ENCODE results near the gene NANOS3.

NANOS3 gene

DNA sequence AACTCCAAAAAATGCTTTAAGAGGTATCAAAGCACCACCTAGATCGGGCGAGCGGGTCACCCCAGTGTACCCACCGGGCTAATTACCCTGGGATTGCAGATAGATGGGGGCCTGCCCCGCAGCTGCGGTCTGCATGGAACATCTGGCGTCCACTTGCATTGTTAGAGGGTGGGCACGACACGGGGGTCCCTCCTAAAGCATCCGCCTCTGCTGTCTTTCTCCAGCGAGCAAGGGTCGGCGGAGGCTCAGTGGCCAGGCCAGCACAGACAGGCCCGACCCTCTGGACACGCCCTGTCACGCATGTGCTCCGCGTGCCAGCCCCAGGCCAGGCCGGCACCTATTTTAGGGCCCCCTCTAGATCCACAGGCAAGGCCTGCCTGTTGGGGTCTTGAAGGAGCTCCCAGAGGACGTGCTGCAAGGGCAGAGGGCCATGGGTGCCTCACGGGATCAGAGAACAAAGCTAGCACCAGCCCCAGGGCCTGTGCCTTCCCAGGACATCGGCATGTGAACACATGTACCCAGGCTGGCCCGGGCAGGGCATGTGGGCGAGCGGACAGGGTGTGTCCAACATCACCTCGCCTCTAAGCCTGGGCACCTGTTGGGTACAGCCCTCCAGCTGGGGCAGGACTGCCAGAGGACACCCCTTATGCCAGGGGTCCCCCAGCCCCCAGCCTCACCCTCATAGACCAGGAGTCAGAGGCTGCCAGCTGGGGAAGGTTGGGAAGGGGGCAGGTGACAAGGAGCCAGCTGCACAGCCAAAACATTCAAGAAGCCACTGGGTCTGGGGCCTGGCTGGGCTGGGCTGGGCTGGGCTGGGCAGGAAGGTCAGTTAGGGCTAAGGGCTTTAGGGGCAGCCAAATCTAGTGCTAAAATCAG, 35.6 kb upstream of the NANOS3 start:
- H3K27me3 ChIP-seq (ENCODE audit: insufficient read depth, insufficient read length): no peaks in the 10 kb centered on the region
- H3K36me3 ChIP-seq (ENCODE audit: insufficient read depth, insufficient read length, low read length): peaks cover 49% of the 10 kb centered on the region
- peaks cover 40% of the 10 kb centered on the region for H3K4me1 ChIP-seq (ENCODE audit: insufficient read depth, insufficient read length)
- TF ChIP-seq SUZ12 (IDR thresholded peaks at IDR 0.05; ENCODE audit: extremely low read depth, insufficient read depth, insufficient read length): no peak
- no peak for TF ChIP-seq ZNF274 (IDR thresholded peaks at IDR 0.05; ENCODE audit: low read depth, low read length)
- TF ChIP-seq YY1 (IDR thresholded peaks at IDR 0.05; ENCODE audit: insufficient read depth, insufficient read length): no peak
- peak overlapping the region; percentile 80 for H3K4me3 ChIP-seq (ENCODE audit: insufficient read length, low read depth)
- DNase-seq (ENCODE audit: low read depth, low spot score): no peak
- H3K9ac ChIP-seq (ENCODE audit: insufficient read length, low read depth): peak overlapping the region; percentile 93
- H3K9me3 ChIP-seq (ENCODE audit: insufficient read depth, low read length): no peaks in the 10 kb centered on the region

DNA sequence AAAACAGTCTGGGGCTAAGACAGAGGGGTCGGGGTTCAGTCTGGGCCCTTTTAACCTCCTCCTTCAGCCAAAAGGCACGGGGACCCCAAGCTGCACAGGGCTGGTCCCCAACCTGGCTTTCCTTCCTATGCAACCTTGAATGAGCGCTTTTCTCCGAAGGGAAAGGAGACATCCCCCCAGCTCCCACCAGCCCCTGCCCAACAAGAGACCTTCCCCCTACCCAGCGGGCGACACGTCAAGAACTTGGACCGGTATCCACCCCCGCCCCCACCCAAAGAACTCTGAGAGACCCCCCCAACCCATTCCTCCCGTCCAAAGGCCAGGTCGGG, 35.0 kb upstream of the NANOS3 start:
- Histone ChIP-seq H3K27me3 (ENCODE audit: insufficient read depth, insufficient read length) (no peaks in the 10 kb centered on the region), H3K9ac (ENCODE audit: insufficient read length, low read depth) (peak overlapping the region; percentile 93), H3K9me3 (ENCODE audit: insufficient read depth, low read length) (no peaks in the 10 kb centered on the region), H3K4me1 (ENCODE audit: insufficient read depth, insufficient read length) (peaks cover 43% of the 10 kb centered on the region), H3K4me3 (ENCODE audit: insufficient read length, low read depth) (peak overlapping the region; percentile 80), H3K36me3 (ENCODE audit: insufficient read depth, insufficient read length, low read length) (peaks cover 43% of the 10 kb centered on the region)
- no peak for DNase-seq (ENCODE audit: low read depth, low spot score)
- TF ChIP-seq ZNF274 (IDR thresholded peaks at IDR 0.05; ENCODE audit: low read depth, low read length) (no peak), SUZ12 (IDR thresholded peaks at IDR 0.05; ENCODE audit: extremely low read depth, insufficient read depth, insufficient read length) (no peak), YY1 (IDR thresholded peaks at IDR 0.05; ENCODE audit: insufficient read depth, insufficient read length) (no peak)

DNA sequence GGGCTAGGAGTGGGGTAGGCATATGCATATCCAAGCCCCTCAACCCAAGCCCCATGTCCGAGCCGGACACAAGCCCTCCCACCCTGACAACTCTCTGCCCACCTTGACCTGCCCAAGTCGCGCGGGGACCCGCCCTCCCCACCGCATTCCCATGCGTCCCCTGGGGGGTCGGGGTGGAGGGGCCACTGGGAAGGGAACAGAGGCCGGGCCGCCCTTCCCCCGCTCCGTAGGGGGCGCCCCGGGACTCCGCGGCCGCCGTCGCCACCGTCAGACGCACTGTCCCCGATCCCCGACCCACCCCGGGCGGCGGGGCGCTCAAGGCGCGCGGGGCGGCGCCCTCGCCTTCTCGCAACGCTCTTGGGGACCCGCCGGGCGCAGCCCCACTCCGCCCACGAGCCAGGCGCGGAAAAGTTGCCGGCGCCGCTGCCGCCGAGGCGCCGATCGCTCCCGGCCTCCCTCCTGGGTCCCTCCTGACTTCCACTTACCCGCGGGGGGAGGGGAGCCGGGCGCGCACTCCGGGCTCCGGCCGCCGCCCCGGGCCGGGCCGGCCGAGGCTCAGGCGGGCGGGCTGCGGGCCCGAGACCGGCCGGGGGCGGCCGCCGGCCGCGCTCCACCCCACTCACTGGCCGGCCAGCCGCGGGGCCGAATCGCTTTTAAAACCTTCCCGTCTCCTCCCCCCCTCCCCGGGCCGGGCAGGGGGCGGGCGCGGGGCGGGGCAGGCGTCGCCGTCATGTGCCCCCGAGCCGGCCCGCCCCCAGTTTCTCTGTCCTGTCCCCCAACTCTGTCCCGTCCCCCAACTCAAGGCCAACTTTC, 34.4 kb upstream of the NANOS3 start:
- no peak for DNase-seq (ENCODE audit: low read depth, low spot score)
- Histone ChIP-seq H3K27me3 (ENCODE audit: insufficient read depth, insufficient read length) (no peaks in the 10 kb centered on the region), H3K36me3 (ENCODE audit: insufficient read depth, insufficient read length, low read length) (peaks cover 37% of the 10 kb centered on the region), H3K9me3 (ENCODE audit: insufficient read depth, low read length) (no peaks in the 10 kb centered on the region), H3K4me3 (ENCODE audit: insufficient read length, low read depth) (peak overlapping the region; percentile 80), H3K9ac (ENCODE audit: insufficient read length, low read depth) (peak overlapping the region; percentile 93), H3K4me1 (ENCODE audit: insufficient read depth, insufficient read length) (peaks cover 44% of the 10 kb centered on the region)
- no peak for TF ChIP-seq ZNF274 (IDR thresholded peaks at IDR 0.05; ENCODE audit: low read depth, low read length)
- TF ChIP-seq SUZ12 (IDR thresholded peaks at IDR 0.05; ENCODE audit: extremely low read depth, insufficient read depth, insufficient read length): no peak

DNA sequence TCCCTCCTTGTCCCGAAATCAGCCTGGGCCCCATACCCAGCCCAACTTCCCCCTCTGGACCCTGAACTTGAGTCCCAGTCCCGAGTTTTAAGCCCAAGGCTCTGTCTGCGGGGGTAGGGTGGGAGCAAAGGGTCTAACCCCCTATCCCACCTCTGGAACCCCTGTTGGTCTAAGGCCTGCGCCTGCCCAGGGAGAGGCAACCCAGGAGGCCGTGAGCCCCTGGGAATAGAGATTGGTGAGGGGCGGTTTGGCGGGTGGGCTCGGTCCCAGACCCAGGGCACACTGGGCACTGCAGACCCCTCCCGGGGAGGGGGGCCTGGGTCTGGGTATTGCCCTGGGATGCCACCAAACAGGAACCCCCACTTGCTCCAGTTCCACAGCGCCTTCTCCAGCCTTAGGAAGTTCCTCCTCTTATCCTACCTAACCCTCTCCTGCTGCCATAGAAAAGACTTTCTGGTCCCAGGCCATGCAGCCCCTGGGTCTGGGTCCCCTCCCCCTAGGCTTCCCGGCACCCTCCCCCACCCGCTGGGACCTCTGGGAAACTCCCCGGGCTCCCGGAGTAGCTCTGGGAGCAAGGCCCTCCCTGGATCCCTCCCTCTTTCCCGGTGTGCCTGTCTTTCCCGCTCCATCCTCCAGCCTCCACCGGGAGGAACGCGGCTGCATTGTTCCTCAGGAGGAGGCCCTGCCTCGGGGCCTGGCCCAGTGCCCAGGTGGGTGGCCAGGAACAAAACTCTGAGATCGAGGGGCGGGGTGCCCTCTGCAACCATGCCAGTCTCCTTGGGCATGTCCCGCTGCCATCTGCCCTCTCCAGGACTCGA, 33.6 kb upstream of the NANOS3 start:
- DNase-seq (ENCODE audit: low read depth, low spot score): no peak
- Histone ChIP-seq H3K9me3 (ENCODE audit: insufficient read depth, low read length) (no peaks in the 10 kb centered on the region), H3K4me1 (ENCODE audit: insufficient read depth, insufficient read length) (peaks cover 42% of the 10 kb centered on the region), H3K4me3 (ENCODE audit: insufficient read length, low read depth) (peak overlapping the region; percentile 80), H3K36me3 (ENCODE audit: insufficient read depth, insufficient read length, low read length) (peaks cover 33% of the 10 kb centered on the region), H3K9ac (ENCODE audit: insufficient read length, low read depth) (peak overlapping the region; percentile 93), H3K27me3 (ENCODE audit: insufficient read depth, insufficient read length) (no peaks in the 10 kb centered on the region)
- TF ChIP-seq ZNF274 (IDR thresholded peaks at IDR 0.05; ENCODE audit: low read depth, low read length) (no peak), YY1 (IDR thresholded peaks at IDR 0.05; ENCODE audit: insufficient read depth, insufficient read length) (no peak), SUZ12 (IDR thresholded peaks at IDR 0.05; ENCODE audit: extremely low read depth, insufficient read depth, insufficient read length) (no peak)

DNA sequence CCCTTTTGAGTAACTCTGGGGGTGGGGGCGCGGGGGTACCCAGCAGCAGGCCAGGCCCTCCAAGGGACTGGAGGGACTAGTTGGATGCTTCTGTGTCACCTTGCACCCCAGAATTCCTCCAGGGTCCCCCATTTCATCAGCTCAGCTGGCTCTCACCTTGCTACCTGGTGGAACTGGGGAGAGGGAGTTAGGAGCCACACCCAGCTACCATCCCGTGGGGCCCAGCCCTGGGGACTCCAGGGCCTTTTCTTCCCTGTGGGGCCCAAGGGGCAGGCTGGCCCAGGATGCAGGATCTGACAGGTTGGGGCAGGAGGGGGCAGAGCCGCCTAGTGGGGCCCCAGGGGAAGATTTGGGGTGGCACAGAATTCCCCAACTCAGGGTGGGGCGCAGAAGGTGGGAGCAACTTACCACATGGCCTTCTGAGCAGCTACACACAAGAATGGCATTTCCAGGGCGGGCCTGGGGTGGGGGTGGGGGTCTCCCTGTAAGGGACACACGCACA, 32.8 kb upstream of the NANOS3 start:
- H3K9me3 ChIP-seq (ENCODE audit: insufficient read depth, low read length): no peaks in the 10 kb centered on the region
- TF ChIP-seq YY1 (IDR thresholded peaks at IDR 0.05; ENCODE audit: insufficient read depth, insufficient read length): no peak
- no peak for TF ChIP-seq ZNF274 (IDR thresholded peaks at IDR 0.05; ENCODE audit: low read depth, low read length)
- TF ChIP-seq SUZ12 (IDR thresholded peaks at IDR 0.05; ENCODE audit: extremely low read depth, insufficient read depth, insufficient read length): no peak
- H3K9ac ChIP-seq (ENCODE audit: insufficient read length, low read depth): peak overlapping the region; percentile 79
- peaks cover 25% of the 10 kb centered on the region for H3K36me3 ChIP-seq (ENCODE audit: insufficient read depth, insufficient read length, low read length)
- H3K4me1 ChIP-seq (ENCODE audit: insufficient read depth, insufficient read length): peaks cover 34% of the 10 kb centered on the region
- DNase-seq (ENCODE audit: low read depth, low spot score): no peak
- H3K4me3 ChIP-seq (ENCODE audit: insufficient read length, low read depth): peak overlapping the region; percentile 38
- no peaks in the 10 kb centered on the region for H3K27me3 ChIP-seq (ENCODE audit: insufficient read depth, insufficient read length)

DNA sequence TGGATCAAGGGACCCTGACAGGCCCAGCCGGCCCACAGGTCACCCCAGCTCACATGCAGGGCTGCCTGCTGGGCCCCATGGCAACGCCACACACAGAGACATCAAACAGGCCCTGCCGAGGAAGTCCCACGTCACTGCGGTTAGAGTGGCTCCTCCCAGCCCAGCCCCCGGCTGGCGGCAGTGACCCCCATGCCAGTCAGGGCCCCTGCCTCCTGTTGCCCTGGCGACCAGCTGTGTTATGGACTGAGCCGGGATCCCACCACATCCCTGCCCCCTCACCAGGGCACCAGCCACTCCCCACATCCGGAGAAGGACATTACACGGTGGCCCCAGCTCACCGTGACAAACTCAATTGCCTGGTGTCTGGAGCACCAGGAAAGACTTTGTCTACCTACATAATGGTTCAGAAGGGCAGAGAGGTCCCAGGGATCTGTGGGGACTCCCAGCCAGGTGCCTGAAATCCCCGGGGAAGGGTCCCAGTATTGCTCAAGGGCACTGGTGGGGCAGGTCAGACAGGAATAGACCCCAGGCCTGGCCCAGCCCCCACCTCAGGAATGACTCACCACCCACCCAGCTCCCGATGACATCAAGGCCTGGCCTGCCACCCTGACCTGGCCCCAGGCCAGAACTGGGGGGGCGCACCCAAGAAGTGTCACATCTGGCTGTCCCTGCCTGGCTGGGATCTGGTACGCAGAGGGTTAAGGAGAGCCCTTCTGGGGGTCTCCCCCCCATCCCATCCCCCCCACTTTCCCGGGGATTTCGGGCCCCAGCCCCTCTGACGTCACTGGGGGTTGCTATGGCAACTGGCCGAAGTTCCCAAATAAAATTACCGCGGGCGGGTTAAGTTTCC, 30.2 kb upstream of the NANOS3 start:
- Histone ChIP-seq H3K4me3 (ENCODE audit: insufficient read length, low read depth) (peak overlapping the region; percentile 57), H3K9ac (ENCODE audit: insufficient read length, low read depth) (peak overlapping the region; percentile 80), H3K9me3 (ENCODE audit: insufficient read depth, low read length) (no peaks in the 10 kb centered on the region), H3K36me3 (ENCODE audit: insufficient read depth, insufficient read length, low read length) (no peaks in the 10 kb centered on the region), H3K4me1 (ENCODE audit: insufficient read depth, insufficient read length) (peaks cover 30% of the 10 kb centered on the region), H3K27me3 (ENCODE audit: insufficient read depth, insufficient read length) (no peaks in the 10 kb centered on the region)
- DNase-seq (ENCODE audit: low read depth, low spot score): peak; percentile 86
- TF ChIP-seq SUZ12 (IDR thresholded peaks at IDR 0.05; ENCODE audit: extremely low read depth, insufficient read depth, insufficient read length) (no peak), YY1 (IDR thresholded peaks at IDR 0.05; ENCODE audit: insufficient read depth, insufficient read length) (peak; percentile 38)

Measured in NT2/D1 (cell line).